Measurements from ENCODE around the gene HMMR. TPM values are rescaled to one million over a fixed set of nuclear protein-coding genes. Genes with fewer than 3 reads are reported as not detected.

The HMMR gene
- total RNA-seq, 1 experiment from 2014 or later = 57.0 TPM

- no peak for DNase-seq (ENCODE audit: low read depth)
These were observed 3.6 kb upstream of the HMMR start for GRCh38 chr5:163456840-163457239.

- no peak for DNase-seq (ENCODE audit: low read depth)
These were observed 1.6 kb upstream of the HMMR start for GRCh38 chr5:163458778-163459385.

GRCh38 chr5:163459462-163459818, 992 bp upstream of the HMMR start:
- no peak for DNase-seq (ENCODE audit: low read depth)

GRCh38 chr5:163459819-163460561, 442 bp upstream of the HMMR start, which contains the start of gene NUDCD2:
Gene NUDCD2 (minus strand): TSS chr5:163460102. CDS start chr5:163460050, 52 bp downstream.
- peak; percentile 98 for DNase-seq (ENCODE audit: low read depth)

GRCh38 chr5:163463063-163463435, 2.6 kb downstream of the HMMR start:
- no peak for DNase-seq (ENCODE audit: low read depth)

GRCh38 chr5:163467682-163468081, 7.2 kb downstream of the HMMR start:
- DNase-seq (ENCODE audit: low read depth) = no peak

- peak; percentile 27 for DNase-seq (ENCODE audit: low read depth)
These were observed 13.3 kb downstream of the HMMR start for GRCh38 chr5:163473635-163474243.

- DNase-seq (ENCODE audit: low read depth) = no peak
These were observed 15.0 kb downstream of the HMMR start for GRCh38 chr5:163475411-163475810.

- DNase-seq (ENCODE audit: low read depth) = peak; percentile 24
These were observed 17.9 kb downstream of the HMMR start for GRCh38 chr5:163478126-163478981.

GRCh38 chr5:163478982-163479271, 18.5 kb downstream of the HMMR start:
- no peak for DNase-seq (ENCODE audit: low read depth)

GRCh38 chr5:163489055-163489744, 28.8 kb downstream of the HMMR start:
- DNase-seq (ENCODE audit: low read depth) = peak; percentile 36

GRCh38 chr5:163489745-163490075, 29.3 kb downstream of the HMMR start:
- no peak for DNase-seq (ENCODE audit: low read depth)

- DNase-seq (ENCODE audit: low read depth) = no peak
These were observed 35.9 kb downstream of the HMMR start for GRCh38 chr5:163496286-163496685.

GRCh38 chr5:163497315-163497714, 36.9 kb downstream of the HMMR start:
- DNase-seq (ENCODE audit: low read depth) = no peak

GRCh38 chr5:163498886-163499285, 38.5 kb downstream of the HMMR start:
- DNase-seq (ENCODE audit: low read depth) = no peak

- DNase-seq (ENCODE audit: low read depth) = no peak
These were observed 42.1 kb downstream of the HMMR start for GRCh38 chr5:163502521-163502920.

- DNase-seq (ENCODE audit: low read depth) = peak; percentile 85
These were observed 43.0 kb downstream of the HMMR start for GRCh38 chr5:163503106-163504078.

GRCh38 chr5:163504079-163504931, 43.9 kb downstream of the HMMR start:
- peak; percentile 83 for DNase-seq (ENCODE audit: low read depth)

- DNase-seq (ENCODE audit: low read depth) = no peak
These were observed 44.6 kb downstream of the HMMR start for GRCh38 chr5:163505049-163505367.

Measured in M059J (cell line).